ENCODE results near the gene TMX2. TPM values are rescaled to one million over a fixed set of nuclear protein-coding genes. Genes with fewer than 3 reads are reported as not detected.

TMX2 gene
- total and polyA plus RNA-seq, 10 of the 15 experiments (the other 5 are each of a cell fraction or from before 2014, with no cell fraction given), result 64.3 to 134 (median 91.6) TPM

DNA sequence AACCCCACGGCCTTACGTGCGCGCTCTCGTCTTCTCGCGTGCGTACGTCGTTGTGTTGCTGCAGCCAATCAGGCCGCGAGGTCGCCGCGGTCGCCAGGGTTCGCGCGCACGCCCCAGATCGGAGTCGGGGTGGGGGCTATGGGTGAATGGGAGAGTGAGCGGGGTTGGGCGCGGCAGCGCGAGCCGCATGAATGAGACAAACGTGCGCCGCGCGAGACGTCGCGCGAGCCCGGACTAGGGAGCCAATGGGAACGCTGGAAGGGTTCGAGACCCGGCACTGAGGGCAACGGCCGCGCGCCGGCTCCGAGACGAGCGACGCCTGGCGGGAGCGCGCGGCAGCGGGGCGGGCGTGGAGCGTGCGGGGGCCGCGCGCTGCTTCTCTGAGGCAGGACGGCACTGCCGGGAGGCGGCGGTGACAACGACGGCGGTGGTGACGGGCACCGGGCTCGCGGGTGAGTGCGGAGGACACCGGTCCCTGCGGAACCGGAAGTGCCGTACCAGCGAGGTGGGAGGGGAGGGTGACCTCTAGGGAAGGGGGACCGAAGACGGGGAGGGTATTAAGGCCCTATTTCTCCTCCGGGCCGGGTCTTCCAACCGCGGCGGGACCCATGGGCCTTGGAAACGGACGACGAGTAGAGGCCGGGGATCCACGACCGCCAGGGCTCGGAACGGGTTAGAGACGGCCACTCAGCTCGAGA is 44.5 kb upstream of the TMX2 start, which contains the start of gene ZDHHC5 (continued):
- TF ChIP-seq, protein P1, sequence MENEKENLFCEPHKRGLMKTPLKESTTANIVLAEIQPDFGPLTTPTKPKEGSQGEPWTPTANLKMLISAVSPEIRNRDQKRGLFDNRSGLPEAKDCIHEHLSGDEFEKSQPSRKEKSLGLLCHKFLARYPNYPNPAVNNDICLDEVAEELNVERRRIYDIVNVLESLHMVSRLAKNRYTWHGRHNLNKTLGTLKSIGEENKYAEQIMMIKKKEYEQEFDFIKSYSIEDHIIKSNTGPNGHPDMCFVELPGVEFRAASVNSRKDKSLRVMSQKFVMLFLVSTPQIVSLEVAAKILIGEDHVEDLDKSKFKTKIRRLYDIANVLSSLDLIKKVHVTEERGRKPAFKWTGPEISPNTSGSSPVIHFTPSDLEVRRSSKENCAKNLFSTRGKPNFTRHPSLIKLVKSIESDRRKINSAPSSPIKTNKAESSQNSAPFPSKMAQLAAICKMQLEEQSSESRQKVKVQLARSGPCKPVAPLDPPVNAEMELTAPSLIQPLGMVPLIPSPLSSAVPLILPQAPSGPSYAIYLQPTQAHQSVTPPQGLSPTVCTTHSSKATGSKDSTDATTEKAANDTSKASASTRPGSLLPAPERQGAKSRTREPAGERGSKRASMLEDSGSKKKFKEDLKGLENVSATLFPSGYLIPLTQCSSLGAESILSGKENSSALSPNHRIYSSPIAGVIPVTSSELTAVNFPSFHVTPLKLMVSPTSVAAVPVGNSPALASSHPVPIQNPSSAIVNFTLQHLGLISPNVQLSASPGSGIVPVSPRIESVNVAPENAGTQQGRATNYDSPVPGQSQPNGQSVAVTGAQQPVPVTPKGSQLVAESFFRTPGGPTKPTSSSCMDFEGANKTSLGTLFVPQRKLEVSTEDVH (IDR thresholded peaks at IDR 0.05; ENCODE audit: low read depth, partially characterized antibody), result no peak
- TF ChIP-seq, protein P2, sequence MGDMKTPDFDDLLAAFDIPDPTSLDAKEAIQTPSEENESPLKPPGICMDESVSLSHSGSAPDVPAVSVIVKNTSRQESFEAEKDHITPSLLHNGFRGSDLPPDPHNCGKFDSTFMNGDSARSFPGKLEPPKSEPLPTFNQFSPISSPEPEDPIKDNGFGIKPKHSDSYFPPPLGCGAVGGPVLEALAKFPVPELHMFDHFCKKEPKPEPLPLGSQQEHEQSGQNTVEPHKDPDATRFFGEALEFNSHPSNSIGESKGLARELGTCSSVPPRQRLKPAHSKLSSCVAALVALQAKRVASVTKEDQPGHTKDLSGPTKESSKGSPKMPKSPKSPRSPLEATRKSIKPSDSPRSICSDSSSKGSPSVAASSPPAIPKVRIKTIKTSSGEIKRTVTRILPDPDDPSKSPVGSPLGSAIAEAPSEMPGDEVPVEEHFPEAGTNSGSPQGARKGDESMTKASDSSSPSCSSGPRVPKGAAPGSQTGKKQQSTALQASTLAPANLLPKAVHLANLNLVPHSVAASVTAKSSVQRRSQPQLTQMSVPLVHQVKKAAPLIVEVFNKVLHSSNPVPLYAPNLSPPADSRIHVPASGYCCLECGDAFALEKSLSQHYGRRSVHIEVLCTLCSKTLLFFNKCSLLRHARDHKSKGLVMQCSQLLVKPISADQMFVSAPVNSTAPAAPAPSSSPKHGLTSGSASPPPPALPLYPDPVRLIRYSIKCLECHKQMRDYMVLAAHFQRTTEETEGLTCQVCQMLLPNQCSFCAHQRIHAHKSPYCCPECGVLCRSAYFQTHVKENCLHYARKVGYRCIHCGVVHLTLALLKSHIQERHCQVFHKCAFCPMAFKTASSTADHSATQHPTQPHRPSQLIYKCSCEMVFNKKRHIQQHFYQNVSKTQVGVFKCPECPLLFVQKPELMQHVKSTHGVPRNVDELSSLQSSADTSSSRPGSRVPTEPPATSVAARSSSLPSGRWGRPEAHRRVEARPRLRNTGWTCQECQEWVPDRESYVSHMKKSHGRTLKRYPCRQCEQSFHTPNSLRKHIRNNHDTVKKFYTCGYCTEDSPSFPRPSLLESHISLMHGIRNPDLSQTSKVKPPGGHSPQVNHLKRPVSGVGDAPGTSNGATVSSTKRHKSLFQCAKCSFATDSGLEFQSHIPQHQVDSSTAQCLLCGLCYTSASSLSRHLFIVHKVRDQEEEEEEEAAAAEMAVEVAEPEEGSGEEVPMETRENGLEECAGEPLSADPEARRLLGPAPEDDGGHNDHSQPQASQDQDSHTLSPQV (IDR thresholded peaks at IDR 0.05), result no peak
- no peak for TF ChIP-seq MTA2 (IDR thresholded peaks at IDR 0.05; ENCODE audit: low read depth)
- TF ChIP-seq ESRRA (IDR thresholded peaks at IDR 0.05; ENCODE audit: low read length), result no peak
- no peak for TF ChIP-seq BMI1 (IDR thresholded peaks at IDR 0.05; ENCODE audit: borderline replicate concordance)
- TF ChIP-seq MYC (IDR thresholded peaks at IDR 0.05; ENCODE audit: insufficient read depth, insufficient read length, insufficient replicate concordance, low read length, severe bottlenecking), result peak; percentile 43
- no peak for TF ChIP-seq YBX1 (IDR thresholded peaks at IDR 0.05)
- TF ChIP-seq EZH2 (IDR thresholded peaks at IDR 0.05; ENCODE audit: borderline replicate concordance, control insufficient read depth, low read depth, low read length), result no peak
- TF ChIP-seq, protein P3, sequence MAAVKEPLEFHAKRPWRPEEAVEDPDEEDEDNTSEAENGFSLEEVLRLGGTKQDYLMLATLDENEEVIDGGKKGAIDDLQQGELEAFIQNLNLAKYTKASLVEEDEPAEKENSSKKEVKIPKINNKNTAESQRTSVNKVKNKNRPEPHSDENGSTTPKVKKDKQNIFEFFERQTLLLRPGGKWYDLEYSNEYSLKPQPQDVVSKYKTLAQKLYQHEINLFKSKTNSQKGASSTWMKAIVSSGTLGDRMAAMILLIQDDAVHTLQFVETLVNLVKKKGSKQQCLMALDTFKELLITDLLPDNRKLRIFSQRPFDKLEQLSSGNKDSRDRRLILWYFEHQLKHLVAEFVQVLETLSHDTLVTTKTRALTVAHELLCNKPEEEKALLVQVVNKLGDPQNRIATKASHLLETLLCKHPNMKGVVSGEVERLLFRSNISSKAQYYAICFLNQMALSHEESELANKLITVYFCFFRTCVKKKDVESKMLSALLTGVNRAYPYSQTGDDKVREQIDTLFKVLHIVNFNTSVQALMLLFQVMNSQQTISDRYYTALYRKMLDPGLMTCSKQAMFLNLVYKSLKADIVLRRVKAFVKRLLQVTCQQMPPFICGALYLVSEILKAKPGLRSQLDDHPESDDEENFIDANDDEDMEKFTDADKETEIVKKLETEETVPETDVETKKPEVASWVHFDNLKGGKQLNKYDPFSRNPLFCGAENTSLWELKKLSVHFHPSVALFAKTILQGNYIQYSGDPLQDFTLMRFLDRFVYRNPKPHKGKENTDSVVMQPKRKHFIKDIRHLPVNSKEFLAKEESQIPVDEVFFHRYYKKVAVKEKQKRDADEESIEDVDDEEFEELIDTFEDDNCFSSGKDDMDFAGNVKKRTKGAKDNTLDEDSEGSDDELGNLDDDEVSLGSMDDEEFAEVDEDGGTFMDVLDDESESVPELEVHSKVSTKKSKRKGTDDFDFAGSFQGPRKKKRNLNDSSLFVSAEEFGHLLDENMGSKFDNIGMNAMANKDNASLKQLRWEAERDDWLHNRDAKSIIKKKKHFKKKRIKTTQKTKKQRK (IDR thresholded peaks at IDR 0.05; ENCODE audit: low read depth, low read length), result no peak
- no peak for TF ChIP-seq SMAD1 (IDR thresholded peaks at IDR 0.05; ENCODE audit: low read depth, partially characterized antibody)
- TF ChIP-seq KLF5 (IDR thresholded peaks at IDR 0.05; ENCODE audit: partially characterized antibody), result no peak
- TF ChIP-seq ZNF24 (IDR thresholded peaks at IDR 0.05), result no peak
- no peak for TF ChIP-seq CHD1 (IDR thresholded peaks at IDR 0.05; ENCODE audit: low read depth, low read length)
- peak; percentile 77; the same call in 1 of the 2 replicates for TF ChIP-seq RFX5 (IDR thresholded peaks at IDR 0.05; ENCODE audit: low read depth, low read length)
- no peak for TF ChIP-seq ZNF622 (IDR thresholded peaks at IDR 0.05)
- peak; percentile 98 for TF ChIP-seq POLR2A (IDR thresholded peaks at IDR 0.05; ENCODE audit: low read depth, low read length)
- TF ChIP-seq SP1 (IDR thresholded peaks at IDR 0.05; ENCODE audit: low read depth, low read length), result no peak
- no peak for TF ChIP-seq WRNIP1 (IDR thresholded peaks at IDR 0.05; ENCODE audit: borderline replicate concordance, low read depth, low read length)
- TF ChIP-seq JUND (IDR thresholded peaks at IDR 0.05; ENCODE audit: low read depth, low read length), result no peak
- 0 out of 2 replicates have a peak, but pooled peaks have one; percentile 34 for TF ChIP-seq TCF3 (IDR thresholded peaks at IDR 0.05; ENCODE audit: borderline replicate concordance, insufficient read depth, low read depth, low read length)
- TF ChIP-seq RUNX3 (IDR thresholded peaks at IDR 0.05; ENCODE audit: low read length), result 0 out of 2 replicates have a peak, but pooled peaks have one; percentile 13
